WERI-Rb-1 (cell line): Measurements from ENCODE around the gene MATN3.

Source experiments
- DNase-seq: peaks from one replicate; pipeline ENCODE4 v3.0.0-alpha.2; 2020
- H3K27ac ChIP-seq: fragments of 250-450 bp; sonication (Bioruptor Pico); 2 replicates; pipeline ENCODE4 v1.5.1; 2020; ENCODE audit warnings: mild to moderate bottlenecking, moderate library complexity
- H3K27me3 ChIP-seq: fragments of 250-450 bp; sonication (Bioruptor Pico); 2 replicates; pipeline ENCODE4 v1.5.1; 2021; ENCODE audit warnings: mild to moderate bottlenecking, low read depth, moderate library complexity; ENCODE audit not compliant: insufficient read depth, severe bottlenecking
- H3K36me3 ChIP-seq: fragments of 250-450 bp; sonication (Bioruptor Pico); 2 replicates; pipeline ENCODE4 v1.5.1; 2020; ENCODE audit warnings: mild to moderate bottlenecking, moderate library complexity
- H3K4me3 ChIP-seq: 2 replicates; pipeline ENCODE4 v1.5.1; 2011; ENCODE audit warnings: low read depth, mild to moderate bottlenecking, control low read depth, low read length
- H3K9me3 ChIP-seq: fragments of 250-450 bp; sonication (Bioruptor Pico); 2 replicates; pipeline ENCODE4 v1.5.1; 2021; ENCODE audit warnings: mild to moderate bottlenecking, moderate library complexity; ENCODE audit not compliant: severe bottlenecking
- TF ChIP-seq, protein P1 (sequence below): IDR thresholded peaks from 2 replicates; pipeline ENCODE4 v1.5.1; 2011; ENCODE audit warnings: low read depth, mild to moderate bottlenecking, control low read depth, inconsistent platforms, low read length

Gene MATN3

DNA sequence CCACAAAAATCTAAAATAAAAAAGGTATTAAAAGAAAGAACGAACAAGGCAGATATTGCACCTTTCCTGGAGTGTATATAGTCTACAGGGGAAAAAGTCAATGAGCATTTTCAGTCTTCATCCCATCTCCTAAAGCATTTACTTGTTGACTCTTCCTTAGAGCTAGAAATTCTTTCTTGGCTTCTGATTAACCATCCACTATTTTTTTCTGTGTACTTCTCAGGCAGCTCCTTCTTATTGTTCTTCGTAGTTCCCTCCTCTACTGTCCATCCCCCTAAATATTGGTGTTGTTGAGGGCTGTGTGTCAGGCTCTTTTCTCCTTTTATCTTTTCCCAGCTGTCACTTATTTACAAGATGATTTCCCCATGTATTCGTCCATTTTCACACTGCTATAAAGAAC is 42.5 kb upstream of the MATN3 start:
- Histone ChIP-seq H3K36me3 (no peaks in the 10 kb centered on the region), H3K27ac (no peak overlapping the region), H3K9me3 (no peaks in the 10 kb centered on the region), H3K4me3 (no peak overlapping the region), H3K27me3 (no peaks in the 10 kb centered on the region)
- TF ChIP-seq, protein P1, sequence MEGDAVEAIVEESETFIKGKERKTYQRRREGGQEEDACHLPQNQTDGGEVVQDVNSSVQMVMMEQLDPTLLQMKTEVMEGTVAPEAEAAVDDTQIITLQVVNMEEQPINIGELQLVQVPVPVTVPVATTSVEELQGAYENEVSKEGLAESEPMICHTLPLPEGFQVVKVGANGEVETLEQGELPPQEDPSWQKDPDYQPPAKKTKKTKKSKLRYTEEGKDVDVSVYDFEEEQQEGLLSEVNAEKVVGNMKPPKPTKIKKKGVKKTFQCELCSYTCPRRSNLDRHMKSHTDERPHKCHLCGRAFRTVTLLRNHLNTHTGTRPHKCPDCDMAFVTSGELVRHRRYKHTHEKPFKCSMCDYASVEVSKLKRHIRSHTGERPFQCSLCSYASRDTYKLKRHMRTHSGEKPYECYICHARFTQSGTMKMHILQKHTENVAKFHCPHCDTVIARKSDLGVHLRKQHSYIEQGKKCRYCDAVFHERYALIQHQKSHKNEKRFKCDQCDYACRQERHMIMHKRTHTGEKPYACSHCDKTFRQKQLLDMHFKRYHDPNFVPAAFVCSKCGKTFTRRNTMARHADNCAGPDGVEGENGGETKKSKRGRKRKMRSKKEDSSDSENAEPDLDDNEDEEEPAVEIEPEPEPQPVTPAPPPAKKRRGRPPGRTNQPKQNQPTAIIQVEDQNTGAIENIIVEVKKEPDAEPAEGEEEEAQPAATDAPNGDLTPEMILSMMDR = no peak
- DNase-seq = no peak

DNA sequence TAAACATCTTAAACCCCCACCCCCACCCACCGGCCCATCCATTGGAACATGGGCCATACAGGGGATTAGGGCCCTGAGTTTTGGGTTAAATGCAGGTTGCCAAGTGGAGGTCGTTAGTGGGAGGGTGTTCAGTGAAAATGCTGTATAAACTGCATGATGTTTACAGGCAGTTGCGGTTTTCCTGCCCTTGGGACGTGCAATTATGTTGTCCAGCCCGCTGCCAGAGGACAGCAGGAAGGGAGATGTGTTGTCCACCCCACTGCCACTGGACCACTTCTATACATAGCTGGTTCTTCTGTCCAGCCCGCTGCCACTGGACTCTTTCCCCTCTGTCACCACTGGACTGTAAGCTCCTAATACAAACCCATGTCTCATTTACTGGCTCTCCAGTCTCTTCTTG is 41.7 kb upstream of the MATN3 start:
- TF ChIP-seq, protein P1 = no peak
- H3K4me3 ChIP-seq = no peak overlapping the region
- H3K9me3 ChIP-seq = no peaks in the 10 kb centered on the region
- H3K36me3 ChIP-seq = no peaks in the 10 kb centered on the region
- DNase-seq = no peak
- H3K27ac ChIP-seq = no peak overlapping the region
- no peaks in the 10 kb centered on the region for H3K27me3 ChIP-seq

DNA sequence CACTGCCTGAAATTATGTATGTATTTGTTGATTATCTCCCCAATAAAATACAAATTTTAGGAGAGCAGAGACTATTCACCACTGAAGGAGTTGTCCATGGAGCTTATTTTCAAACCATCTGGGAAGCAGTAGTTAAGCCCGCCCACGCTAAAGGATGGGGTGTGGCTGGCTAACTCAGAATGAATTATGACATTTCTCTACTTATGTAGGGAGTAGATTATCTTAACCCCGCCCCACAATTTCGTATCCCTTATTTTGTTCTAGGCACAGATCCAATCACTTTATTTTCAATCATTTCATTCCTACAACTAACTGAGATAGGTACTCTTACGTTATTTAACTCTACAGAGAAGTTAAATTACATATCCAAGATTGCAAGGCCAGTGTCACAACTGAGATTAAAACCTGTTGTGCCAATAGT is 40.4 kb upstream of the MATN3 start:
- Histone ChIP-seq H3K9me3 (no peaks in the 10 kb centered on the region), H3K27me3 (no peaks in the 10 kb centered on the region), H3K27ac (peak overlapping the region; percentile 98), H3K4me3 (peak overlapping the region; percentile 98), H3K36me3 (no peaks in the 10 kb centered on the region; the same call in 1 of the 2 replicates)
- TF ChIP-seq, protein P1 = no peak
- peak; percentile 80 for DNase-seq

DNA sequence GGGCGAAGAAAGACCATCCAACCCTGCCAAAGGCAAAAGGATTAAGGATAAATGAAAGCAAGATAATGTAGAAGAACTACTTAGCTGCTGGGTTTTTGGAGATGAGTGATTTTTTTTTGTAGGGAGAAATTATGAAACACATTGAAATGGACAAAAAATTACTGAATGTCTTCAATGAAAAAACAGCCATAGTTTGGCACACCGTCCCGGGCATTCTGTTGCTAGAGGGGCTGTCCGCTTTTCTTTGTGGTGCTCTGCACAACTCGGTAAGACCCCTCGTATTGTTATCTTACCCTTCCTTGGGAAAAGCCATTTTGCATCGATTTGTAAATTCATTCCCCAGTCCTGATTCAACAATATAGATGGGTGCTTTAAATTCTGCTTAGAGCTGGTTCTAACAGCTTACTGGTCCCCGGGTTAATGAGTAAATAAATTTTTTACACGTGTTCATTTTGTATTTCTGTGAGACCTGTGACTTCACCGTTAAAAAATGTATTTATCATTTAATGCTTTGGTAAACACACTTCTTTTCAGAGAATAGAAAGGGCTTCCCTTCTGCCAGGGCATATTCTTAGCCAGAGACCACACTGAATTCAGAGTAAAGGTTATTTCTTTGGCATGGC is 39.9 kb upstream of the MATN3 start:
- no peak for DNase-seq
- no peaks in the 10 kb centered on the region for H3K9me3 ChIP-seq
- no peaks in the 10 kb centered on the region for H3K27me3 ChIP-seq
- H3K4me3 ChIP-seq = peak overlapping the region; percentile 98
- TF ChIP-seq, protein P1 = no peak
- H3K27ac ChIP-seq = peak overlapping the region; percentile 98
- no peaks in the 10 kb centered on the region; the same call in 1 of the 2 replicates for H3K36me3 ChIP-seq

DNA sequence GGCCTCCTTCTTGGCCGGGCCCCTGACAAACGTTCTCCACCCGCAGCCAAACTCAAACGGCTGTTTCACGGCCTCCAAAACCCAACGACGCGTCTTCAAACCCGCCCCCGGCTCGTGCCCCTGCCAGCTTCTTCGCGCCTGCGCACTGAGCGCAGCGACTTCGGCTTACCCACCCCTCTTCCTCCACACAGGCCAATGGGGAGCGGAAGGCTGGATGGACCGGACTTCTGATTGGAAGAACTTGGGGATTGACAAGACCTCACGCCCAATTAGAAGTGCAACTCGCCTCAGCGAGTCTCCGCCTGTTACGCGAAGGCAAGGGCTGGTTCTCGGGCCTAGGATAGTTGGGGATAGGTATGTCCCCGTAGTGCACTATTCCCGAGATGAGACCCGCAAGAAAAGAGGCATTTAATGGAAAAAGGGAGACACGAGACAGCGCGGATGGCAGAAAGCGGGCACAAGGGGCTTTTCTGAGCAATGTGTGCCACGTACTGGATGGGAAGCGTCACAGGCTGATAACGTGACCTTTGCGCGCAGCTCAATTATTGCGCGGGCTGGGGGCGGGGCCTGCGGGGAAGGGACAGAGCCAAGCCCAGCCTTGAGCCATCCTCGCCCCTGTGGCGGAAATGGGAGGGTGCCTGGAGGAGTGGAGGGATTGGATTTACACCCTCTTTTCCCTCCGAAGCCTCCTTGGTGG is 39.2 kb upstream of the MATN3 start, which contains the start of gene LAPTM4A:
TSS of gene LAPTM4A (minus strand) at position 97 of the 697 bp plus-strand sequence. CDS start 108 bp downstream, outside the sequence.
- H3K9me3 ChIP-seq = no peaks in the 10 kb centered on the region
- DNase-seq = peak; percentile 100
- no peaks in the 10 kb centered on the region for H3K27me3 ChIP-seq
- peak within 1 kb of the TSS; percentile 98 for H3K27ac ChIP-seq
- peak within 1 kb of the TSS; percentile 98 for H3K4me3 ChIP-seq
- TF ChIP-seq, protein P1 = 0 out of 2 replicates have a peak, but pooled peaks have one; percentile 4
- no peaks in the 10 kb centered on the region; the same call in none of the 2 replicates for H3K36me3 ChIP-seq
